OCI-LY7 (cell line): ENCODE data around the gene MYCBPAP. TPM values are rescaled to one million over a fixed set of nuclear protein-coding genes. Genes with fewer than 3 reads are reported as not detected.

ENCODE experiments used
- BruUV-seq: library from RNA; stranded (reverse); fragments of 400-500 nt; replicated peaks from 2 replicates; lab custom pipeline; 2021; lab: Mats Ljungman, UMichigan
- CTCF ChIA-PET: fragments of 300-600 bp; sonication (Branson Sonifier 250); formaldehyde crosslinking; loops from one replicate; lab custom pipeline; 2022; ENCODE audit warnings: antibody characterized with exemption; ENCODE audit not compliant: unreplicated experiment; lab: Charles Lee
- POLR2A ChIA-PET: fragments of 300-600 bp; sonication (Branson Sonifier 250); formaldehyde crosslinking; loops from one replicate; lab custom pipeline; 2022; ENCODE audit warnings: antibody characterized with exemption; lab: Charles Lee
- DNase-seq: peaks from one replicate; pipeline ENCODE4 v3.0.0-alpha.2; 2015; ENCODE audit warnings: low spot score
- H2AFZ ChIP-seq: fragments of 200-600 bp; sonication (generic), shearing (Covaris generic); 2 replicates; pipeline ENCODE4 v1.6.1; 2014; ENCODE audit warnings: mild to moderate bottlenecking, antibody characterized with exemption, low read length, moderate library complexity
- H3K27ac ChIP-seq: fragments of 200-600 bp; sonication (generic); 2 replicates; pipeline ENCODE4 v1.5.1; 2014; ENCODE audit warnings: mixed run types, low read depth, mild to moderate bottlenecking, moderate library complexity, low read length, inconsistent platforms; ENCODE audit not compliant: poor library complexity, severe bottlenecking
- H3K36me3 ChIP-seq: fragments of 200-600 bp; sonication (generic); 2 replicates; pipeline ENCODE4 v1.6.1; 2014; ENCODE audit warnings: mild to moderate bottlenecking, antibody characterized with exemption, low read length, moderate library complexity, mixed read lengths; ENCODE audit not compliant: insufficient read depth
- H3K4me1 ChIP-seq: fragments of 200-600 bp; sonication (generic); 2 replicates; pipeline ENCODE4 v1.5.1; 2014; ENCODE audit warnings: mild to moderate bottlenecking, low read length; ENCODE audit not compliant: insufficient read depth, poor library complexity, severe bottlenecking
- H3K4me2 ChIP-seq: fragments of 200-600 bp; sonication (generic); 2 replicates; pipeline ENCODE4 v1.6.1; 2014; ENCODE audit warnings: mild to moderate bottlenecking, low read length
- H3K4me3 ChIP-seq: fragments of 200-600 bp; sonication (generic); 2 replicates; pipeline ENCODE4 v1.5.1; 2014; ENCODE audit warnings: mild to moderate bottlenecking, low read depth, low read length; ENCODE audit not compliant: poor library complexity, severe bottlenecking
- H3K79me2 ChIP-seq: fragments of 200-600 bp; sonication (generic); 2 replicates; pipeline ENCODE4 v1.6.1; 2016; ENCODE audit warnings: low read depth, mild to moderate bottlenecking, low read length, moderate library complexity, mixed read lengths; ENCODE audit not compliant: insufficient read depth
- H3K9me2 ChIP-seq: fragments of 200-600 bp; sonication (generic); 2 replicates; pipeline ENCODE4 v1.6.1; 2016; ENCODE audit warnings: mild to moderate bottlenecking, low read length, mixed read lengths; ENCODE audit not compliant: insufficient read depth
- H3K9me3 ChIP-seq: fragments of 200-600 bp; sonication (generic); 2 replicates; pipeline ENCODE4 v1.6.1; 2014; ENCODE audit warnings: mild to moderate bottlenecking, mixed run types, low read length, mixed read lengths
- H4K20me1 ChIP-seq: fragments of 200-600 bp; sonication (generic); 2 replicates; pipeline ENCODE4 v1.6.1; 2014; ENCODE audit warnings: mild to moderate bottlenecking, antibody characterized with exemption, low read length, moderate library complexity, mixed read lengths; ENCODE audit not compliant: insufficient read depth
- CTCF ChIP-seq: fragments of 200-600 bp; sonication (generic); conservative IDR thresholded peaks from 2 replicates; pipeline ENCODE4 v1.5.1; 2014; ENCODE audit warnings: mild to moderate bottlenecking, antibody characterized with exemption, low read length, moderate library complexity, mixed read lengths
- EZH2phosphoT487 ChIP-seq: fragments of 200-600 bp; sonication (generic); IDR thresholded peaks from 2 replicates; pipeline ENCODE4 v1.6.1; 2018; ENCODE audit warnings: low read depth, borderline replicate concordance, mild to moderate bottlenecking, mixed run types, antibody characterized with exemption, low read length, moderate library complexity, mixed read lengths
- intact Hi-C: fragments of 100-400 bp; cut with micrococcal nuclease; formaldehyde crosslinking; loops from one replicate; pipeline ENCODE4 v1.10.0; 2022; ENCODE audit not compliant: unreplicated experiment
- total RNA-seq, 2 experiments: library from RNA; depleted of rRNA in 1 of 2; stranded (reverse); fragments of >200 nt in 1 of 2; shearing (Covaris generic) in 1 of 2; gene quantifications; 2 replicates each; pipeline ENCODE4 v1.2.3, GENCODE V29; 2014 to 2022

Gene MYCBPAP
- total RNA-seq, 2 experiments from 2014 or later, result 5.0 to 6.8 TPM

GRCh38 chr17:50533720-50534148, 25.5 kb downstream of the MYCBPAP start:
- no peak overlapping the region for H3K4me2 ChIP-seq
- POLR2A ChIA-PET, result interaction anchor here (0.6 kb wide), 1 partner anchor 740 kb away, joined by 3 read pairs; no protein-coding TSS in a partner anchor

GRCh38 chr17:50534222-50534978, 26.2 kb downstream of the MYCBPAP start:
- no peaks in the 10 kb centered on the region for H3K9me2 ChIP-seq
- no peak overlapping the region for H3K4me2 ChIP-seq
- no peak overlapping the region for H3K27ac ChIP-seq
- H3K4me3 ChIP-seq, result no peak overlapping the region
- no peak for DNase-seq
- no peaks in the 10 kb centered on the region for H3K79me2 ChIP-seq
- TF ChIP-seq EZH2phosphoT487, result no peak
- TF ChIP-seq CTCF, result no peak
- no TSS peak for BruUV-seq
- CTCF ChIA-PET, result no interaction called here
- no peaks in the 10 kb centered on the region for H4K20me1 ChIP-seq
- H3K9me3 ChIP-seq, result no peaks in the 10 kb centered on the region
- H2AFZ ChIP-seq, result no peak overlapping the region
- H3K4me1 ChIP-seq, result no peaks in the 10 kb centered on the region
- intact Hi-C loops, result no loop called here
- POLR2A ChIA-PET, result no interaction called here
- no peaks in the 10 kb centered on the region for H3K36me3 ChIP-seq

More at GRCh38 chr17:50533720-50534148, 25.5 kb downstream of the MYCBPAP start:
- BruUV-seq, result no TSS peak
- no peaks in the 10 kb centered on the region for H3K4me1 ChIP-seq
- H3K27ac ChIP-seq, result no peak overlapping the region
- TF ChIP-seq EZH2phosphoT487, result no peak
- TF ChIP-seq CTCF, result no peak
- DNase-seq, result no peak
- intact Hi-C loops, result no loop called here
- H3K79me2 ChIP-seq, result no peaks in the 10 kb centered on the region
- H3K9me2 ChIP-seq, result no peaks in the 10 kb centered on the region
- no peak overlapping the region for H3K4me3 ChIP-seq
- CTCF ChIA-PET, result no interaction called here
- H3K36me3 ChIP-seq, result no peaks in the 10 kb centered on the region
- no peaks in the 10 kb centered on the region for H4K20me1 ChIP-seq
- H2AFZ ChIP-seq, result no peak overlapping the region
- no peaks in the 10 kb centered on the region for H3K9me3 ChIP-seq

- no TSS peak for BruUV-seq
- POLR2A ChIA-PET, result no interaction called here
- intact Hi-C loops, result no loop called here
- H3K4me1 ChIP-seq, result no peaks in the 10 kb centered on the region
- no peaks in the 10 kb centered on the region for H3K9me2 ChIP-seq
- H3K4me3 ChIP-seq, result no peak overlapping the region
- CTCF ChIA-PET, result no interaction called here
- TF ChIP-seq EZH2phosphoT487 (no peak), CTCF (no peak)
- no peak overlapping the region for H3K4me2 ChIP-seq
- no peak overlapping the region for H3K27ac ChIP-seq
- DNase-seq, result no peak
- no peaks in the 10 kb centered on the region for H3K36me3 ChIP-seq
- H4K20me1 ChIP-seq, result no peaks in the 10 kb centered on the region
- no peak overlapping the region for H2AFZ ChIP-seq
- H3K79me2 ChIP-seq, result no peaks in the 10 kb centered on the region
- no peaks in the 10 kb centered on the region for H3K9me3 ChIP-seq
Measured at GRCh38 chr17:50534979-50535326, 26.7 kb downstream of the MYCBPAP start.
